ENCODE measurements around the gene NEURL3.

Gene NEURL3

DNA sequence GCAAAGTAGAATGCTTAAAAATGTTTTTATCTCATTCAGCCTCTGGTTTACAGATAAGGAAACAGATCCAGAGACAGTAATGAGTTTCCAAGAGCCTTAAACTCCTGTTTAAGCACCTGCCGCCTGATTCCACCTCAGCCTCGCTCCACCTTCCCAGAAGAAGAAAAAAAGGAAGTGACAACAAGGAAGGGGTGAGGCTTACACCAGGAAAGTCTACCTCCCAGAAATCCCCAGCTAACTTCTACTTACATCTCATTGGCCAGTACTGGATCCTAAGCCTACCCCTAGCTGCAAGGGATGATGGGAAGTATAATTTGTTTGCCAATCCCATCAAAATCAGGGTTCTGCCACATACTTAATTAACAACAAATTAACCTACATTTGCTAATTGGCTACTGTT, 16.1 kb upstream of the NEURL3 start:
- Histone ChIP-seq H3K4me2 (no peak overlapping the region), H4K20me1 (no peaks in the 10 kb centered on the region), H3K27ac (no peak overlapping the region), H3K9me3 (replicated peaks in 1 of 11) (peaks cover 40 to 53% (median 50%) of the 10 kb centered on the region in 11 experiments), H3K27me3 (no peaks in the 10 kb centered on the region), H3K9ac (no peak overlapping the region), H3K4me3 (no peak overlapping the region), H3K4me1 (peaks cover 0 to 49% (median 39%) of the 10 kb centered on the region in 10 experiments; a peak in 17 of 20 replicates), H3K36me3 (no peaks in the 10 kb centered on the region)
- TF ChIP-seq Cebpa-rat (IDR thresholded peaks at IDR 0.05): no peak

DNA sequence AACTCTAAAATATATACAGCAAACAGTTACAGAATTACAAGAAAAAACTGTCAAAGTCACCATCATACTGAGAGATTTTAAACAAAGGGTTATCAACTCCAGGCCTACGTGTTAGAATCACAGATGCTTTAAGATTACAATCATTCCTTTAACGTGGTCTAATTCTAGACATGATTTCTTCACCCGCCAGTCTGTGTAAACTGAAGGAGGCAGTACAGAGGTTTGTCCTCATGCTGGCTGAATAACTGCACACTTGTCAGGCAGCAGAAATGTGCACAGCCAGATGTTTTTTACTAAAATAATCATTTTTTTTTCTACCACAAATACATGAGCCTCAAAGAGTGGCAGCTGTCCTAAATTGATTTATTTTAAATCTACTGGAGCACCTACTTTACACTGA, 15.5 kb upstream of the NEURL3 start:
- Histone ChIP-seq H3K27me3 (no peaks in the 10 kb centered on the region), H4K20me1 (no peaks in the 10 kb centered on the region), H3K27ac (no peak overlapping the region), H3K9ac (no peak overlapping the region), H3K9me3 (replicated peaks in 1 of 11) (peaks cover 44 to 58% (median 55%) of the 10 kb centered on the region in 11 experiments), H3K36me3 (no peaks in the 10 kb centered on the region), H3K4me1 (peaks cover 0 to 44% (median 34%) of the 10 kb centered on the region in 10 experiments; a peak in 16 of 20 replicates), H3K4me3 (no peak overlapping the region), H3K4me2 (no peak overlapping the region)
- TF ChIP-seq Cebpa-rat (IDR thresholded peaks at IDR 0.05): no peak

DNA sequence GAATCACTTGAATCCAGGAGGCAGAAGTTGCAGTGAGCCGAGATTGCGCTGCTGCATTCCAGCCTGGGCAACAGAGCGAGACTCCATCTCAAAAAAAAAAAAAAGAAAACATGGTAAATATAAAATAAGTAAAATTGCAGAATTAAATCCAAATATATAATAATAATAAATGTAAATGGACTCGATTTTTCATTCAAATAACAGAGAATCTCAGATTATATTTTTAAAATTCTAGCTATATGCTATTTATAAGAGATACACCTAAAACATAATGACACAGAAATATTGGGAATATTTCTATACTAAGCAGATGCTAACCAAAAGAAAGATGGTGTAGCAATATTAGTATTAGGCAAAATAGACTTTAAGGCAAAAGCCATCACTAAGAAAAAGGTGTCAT, 15.1 kb upstream of the NEURL3 start:
- no peak for TF ChIP-seq Cebpa-rat (IDR thresholded peaks at IDR 0.05)
- H3K9me3 ChIP-seq (replicated peaks in 1 of 11): peaks cover 45 to 60% (median 55%) of the 10 kb centered on the region in 11 experiments
- H3K27me3 ChIP-seq: no peaks in the 10 kb centered on the region
- no peak overlapping the region for H3K4me2 ChIP-seq
- H3K4me3 ChIP-seq: no peak overlapping the region
- no peaks in the 10 kb centered on the region for H3K36me3 ChIP-seq
- H4K20me1 ChIP-seq: no peaks in the 10 kb centered on the region
- no peak overlapping the region for H3K9ac ChIP-seq
- peaks cover 0 to 40% (median 29%) of the 10 kb centered on the region in 10 experiments; a peak in 15 of 20 replicates for H3K4me1 ChIP-seq
- no peak overlapping the region for H3K27ac ChIP-seq

DNA sequence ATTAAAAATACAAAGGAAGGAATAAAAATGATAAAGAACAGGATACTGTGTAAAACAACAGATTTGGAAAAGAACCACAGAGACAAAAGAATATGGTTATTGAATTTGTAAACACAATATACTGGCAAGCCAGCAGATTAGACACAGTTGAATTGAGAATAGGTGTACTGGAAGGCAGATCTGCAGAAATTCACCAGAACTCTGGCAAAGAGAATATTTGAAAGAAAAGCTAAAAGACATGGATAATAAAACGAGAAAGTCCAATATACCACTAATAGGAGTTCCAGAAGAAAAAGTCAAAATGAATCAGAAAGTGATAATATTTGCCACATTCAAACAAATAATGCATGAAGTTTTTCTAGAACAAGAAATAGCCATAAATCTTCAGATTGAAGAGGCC, 11.9 kb upstream of the NEURL3 start:
- Histone ChIP-seq H3K27me3 (no peaks in the 10 kb centered on the region), H3K4me2 (no peak overlapping the region), H3K27ac (no peak overlapping the region), H3K4me1 (peaks cover 0 to 10% (median 1%) of the 10 kb centered on the region in 10 experiments; a peak in 6 of 20 replicates), H3K9ac (no peak overlapping the region), H3K4me3 (no peak overlapping the region), H3K9me3 (replicated peaks in 1 of 11) (peaks cover 45 to 66% (median 55%) of the 10 kb centered on the region in 11 experiments), H3K36me3 (no peaks in the 10 kb centered on the region), H4K20me1 (no peaks in the 10 kb centered on the region)
- TF ChIP-seq Cebpa-rat (IDR thresholded peaks at IDR 0.05): no peak

DNA sequence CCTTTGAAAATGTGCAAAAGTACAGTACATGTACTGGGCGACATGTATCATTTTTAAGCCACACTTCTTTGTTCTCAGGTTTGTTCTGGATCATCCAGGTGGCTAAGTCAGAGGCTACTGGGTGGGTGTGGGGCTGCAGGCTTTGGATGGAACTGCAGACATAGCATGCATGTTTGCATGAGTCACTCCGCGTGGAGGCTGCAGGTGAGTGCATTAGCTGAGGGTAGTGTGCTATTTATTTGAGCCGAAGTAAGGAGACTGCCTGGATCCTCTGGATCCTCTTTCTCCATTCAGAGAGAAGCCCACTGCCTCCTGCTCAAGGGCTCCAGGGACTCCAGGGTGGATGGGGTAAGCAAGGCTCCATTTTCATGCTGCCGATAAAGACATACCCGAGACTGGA, 9.4 kb upstream of the NEURL3 start:
- H3K4me3 ChIP-seq: no peak overlapping the region
- no peak overlapping the region for H3K9ac ChIP-seq
- no peaks in the 10 kb centered on the region for H3K36me3 ChIP-seq
- 0 out of 22 replicates have a peak, but pooled peaks cover 0 to 4% (median 0%) of the 10 kb centered on the region in 11 experiments for H3K27me3 ChIP-seq
- peaks cover 3 to 9% (median 6%) of the 10 kb centered on the region in 10 experiments; a peak in 16 of 20 replicates for H3K4me1 ChIP-seq
- H3K9me3 ChIP-seq (replicated peaks in 1 of 11): peaks cover 32 to 47% (median 38%) of the 10 kb centered on the region in 11 experiments
- no peak overlapping the region for H3K4me2 ChIP-seq
- no peak overlapping the region for H3K27ac ChIP-seq
- H4K20me1 ChIP-seq: no peaks in the 10 kb centered on the region
- TF ChIP-seq Cebpa-rat (IDR thresholded peaks at IDR 0.05): no peak

DNA sequence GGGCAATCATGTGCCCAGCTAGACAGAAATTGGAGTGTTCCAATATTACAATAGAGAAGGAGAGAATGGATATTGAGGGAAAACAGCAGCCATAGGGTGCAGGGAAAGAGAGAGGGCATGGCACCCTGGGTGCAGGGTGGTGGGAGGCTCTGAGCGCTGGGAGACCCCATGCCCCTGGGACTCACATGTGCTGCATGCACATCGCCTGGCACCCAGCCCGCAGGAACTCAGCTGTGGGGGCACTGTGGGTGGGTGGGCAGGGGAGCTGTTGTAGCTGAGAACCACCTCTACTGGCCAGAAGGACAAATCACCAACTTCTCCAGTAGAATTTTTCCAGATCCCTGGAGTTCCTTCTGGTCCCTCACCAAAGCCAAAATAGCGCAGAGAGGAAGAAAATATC, 7.2 kb upstream of the NEURL3 start:
- H3K36me3 ChIP-seq: no peaks in the 10 kb centered on the region
- H3K4me3 ChIP-seq: no peak overlapping the region
- no peak overlapping the region for H3K4me2 ChIP-seq
- H3K27me3 ChIP-seq: 0 out of 22 replicates have a peak, but pooled peaks cover 0 to 4% (median 0%) of the 10 kb centered on the region in 11 experiments
- TF ChIP-seq Cebpa-rat (IDR thresholded peaks at IDR 0.05): no peak
- peaks cover 15 to 27% (median 17%) of the 10 kb centered on the region in 11 experiments for H3K9me3 ChIP-seq (replicated peaks in 1 of 11)
- H4K20me1 ChIP-seq: no peaks in the 10 kb centered on the region
- peaks cover 15 to 28% (median 24%) of the 10 kb centered on the region in 10 experiments; a peak in 19 of 20 replicates for H3K4me1 ChIP-seq
- H3K27ac ChIP-seq: no peak overlapping the region
- H3K9ac ChIP-seq: no peak overlapping the region

DNA sequence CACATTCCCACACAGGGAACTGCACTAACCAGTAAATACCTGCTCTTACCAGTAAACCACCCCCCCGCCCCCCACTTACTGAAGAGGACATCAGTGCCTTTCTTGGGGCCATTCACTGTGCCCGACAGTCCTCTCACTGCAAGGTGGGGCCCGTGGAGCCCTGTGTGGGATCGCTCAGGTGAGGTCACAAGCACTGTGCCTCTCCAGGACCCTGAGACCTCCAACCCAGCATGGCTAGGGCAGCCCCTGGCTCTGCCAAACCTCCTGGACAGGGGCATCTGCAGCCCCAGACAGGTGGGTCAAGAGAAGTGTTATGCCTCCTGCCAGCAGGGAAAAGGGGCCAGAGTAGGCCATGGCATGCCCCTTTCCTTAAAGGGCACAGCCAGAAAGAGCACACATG, 6.7 kb upstream of the NEURL3 start:
- H3K27ac ChIP-seq: no peak overlapping the region
- no peaks in the 10 kb centered on the region for H3K36me3 ChIP-seq
- 0 out of 22 replicates have a peak, but pooled peaks cover 0 to 4% (median 0%) of the 10 kb centered on the region in 11 experiments for H3K27me3 ChIP-seq
- no peak overlapping the region for H3K9ac ChIP-seq
- peaks cover 15 to 28% (median 24%) of the 10 kb centered on the region in 10 experiments; a peak in 19 of 20 replicates for H3K4me1 ChIP-seq
- H3K9me3 ChIP-seq (replicated peaks in 1 of 11): peaks cover 10 to 22% (median 12%) of the 10 kb centered on the region in 11 experiments
- H3K4me3 ChIP-seq: no peak overlapping the region
- no peak for TF ChIP-seq Cebpa-rat (IDR thresholded peaks at IDR 0.05)
- H4K20me1 ChIP-seq: no peaks in the 10 kb centered on the region
- H3K4me2 ChIP-seq: no peak overlapping the region

DNA sequence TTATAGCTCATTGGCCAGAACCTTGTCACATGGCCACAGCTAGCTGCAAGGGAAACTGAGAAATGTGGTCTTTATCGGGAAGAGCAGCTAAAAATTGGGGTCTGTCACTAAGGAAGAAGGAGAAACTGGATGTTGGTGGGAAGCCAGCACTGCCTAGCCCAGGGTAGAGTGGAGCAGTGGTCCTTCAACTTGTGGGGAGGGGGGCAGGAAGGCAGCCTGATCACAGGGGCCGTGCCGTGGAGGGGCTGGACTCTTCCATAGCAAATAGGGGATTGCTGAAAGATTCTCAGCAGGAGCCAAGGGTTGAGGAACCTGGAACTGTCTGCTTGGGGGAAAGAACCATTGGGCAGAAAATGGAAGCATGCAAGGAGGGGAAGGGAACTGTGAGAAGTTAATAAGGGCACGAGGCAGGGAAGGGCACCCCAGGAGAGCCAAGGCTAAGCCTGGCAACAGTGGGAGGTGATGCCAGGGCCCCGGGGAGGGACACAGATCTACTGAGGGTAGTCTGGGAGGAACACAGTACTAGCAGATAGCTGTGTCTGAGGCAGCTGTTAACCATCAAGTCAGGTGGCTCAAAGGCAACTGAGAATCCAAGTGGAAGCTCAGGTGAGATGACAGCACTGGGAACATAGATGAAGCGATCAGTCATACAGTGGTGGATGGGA, 5.9 kb upstream of the NEURL3 start:
- H3K9me3 ChIP-seq (replicated peaks in 1 of 11): peaks cover 2 to 14% (median 4%) of the 10 kb centered on the region in 11 experiments; a peak in 21 of 22 replicates
- H3K4me2 ChIP-seq: no peak overlapping the region
- peaks cover 15 to 28% (median 24%) of the 10 kb centered on the region in 10 experiments; a peak in 19 of 20 replicates for H3K4me1 ChIP-seq
- H4K20me1 ChIP-seq: no peaks in the 10 kb centered on the region
- 0 out of 22 replicates have a peak, but pooled peaks cover 0 to 4% (median 0%) of the 10 kb centered on the region in 11 experiments for H3K27me3 ChIP-seq
- H3K36me3 ChIP-seq: no peaks in the 10 kb centered on the region
- no peak for TF ChIP-seq Cebpa-rat (IDR thresholded peaks at IDR 0.05)
- H3K4me3 ChIP-seq: no peak overlapping the region
- H3K9ac ChIP-seq: no peak overlapping the region
- H3K27ac ChIP-seq: no peak overlapping the region

DNA sequence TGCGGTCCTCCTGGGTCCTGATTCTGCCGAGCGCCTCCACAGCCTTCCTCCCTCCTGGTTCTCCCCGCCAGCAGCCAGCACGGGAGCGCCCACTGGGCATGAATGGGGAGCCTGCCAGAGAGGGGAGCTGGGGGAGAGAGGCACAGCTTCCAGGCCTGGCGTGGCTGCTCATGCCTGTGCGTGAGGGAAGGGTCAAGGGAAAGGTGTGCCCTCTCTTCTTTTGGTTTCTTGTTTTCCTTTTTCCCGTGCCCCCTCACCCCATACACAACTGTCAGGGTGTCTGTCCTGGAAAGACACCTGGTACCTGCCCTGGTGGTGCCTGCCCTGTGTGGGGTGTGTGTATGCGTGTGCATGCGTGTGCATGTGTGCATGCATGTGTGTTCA, 4.7 kb upstream of the NEURL3 start:
- peaks cover 19 to 33% (median 26%) of the 10 kb centered on the region in 10 experiments for H3K4me1 ChIP-seq
- no peak overlapping the region; a peak in 1 of 22 replicates for H3K27ac ChIP-seq
- H3K9me3 ChIP-seq (replicated peaks in 1 of 11): peaks cover 0 to 3% (median 0%) of the 10 kb centered on the region in 11 experiments; a peak in 2 of 22 replicates
- H4K20me1 ChIP-seq: no peaks in the 10 kb centered on the region
- TF ChIP-seq Cebpa-rat (IDR thresholded peaks at IDR 0.05): no peak
- H3K4me3 ChIP-seq: no peak overlapping the region
- no peaks in the 10 kb centered on the region for H3K36me3 ChIP-seq
- H3K4me2 ChIP-seq: peak overlapping the region; percentile 63 to 90 (median 76)
- H3K27me3 ChIP-seq: 0 out of 22 replicates have a peak, but pooled peaks cover 0 to 4% (median 0%) of the 10 kb centered on the region in 11 experiments
- peak overlapping the region in 1 of 11 experiments; percentile 48; a peak in 2 of 22 replicates for H3K9ac ChIP-seq
